HEK293T (cell line): ENCODE results near the gene ARHGAP32.

Experiments
- ARNT ChIP-seq: fragments of 450-650 bp; IDR thresholded peaks from 2 replicates; pipeline ENCODE4 v1.6.1; 2017; ENCODE audit warnings: mild to moderate bottlenecking
- BHLHE40 ChIP-seq: fragments of 450-650 bp; IDR thresholded peaks from 2 replicates; pipeline ENCODE4 v1.6.1; 2016; ENCODE audit warnings: mild to moderate bottlenecking, moderate library complexity, borderline replicate concordance
- ELF4 ChIP-seq: fragments of 450-650 bp; IDR thresholded peaks from 2 replicates; pipeline ENCODE4 v1.6.1; 2017; ENCODE audit warnings: antibody characterized with exemption
- FOXM1 ChIP-seq: fragments of 450-650 bp; IDR thresholded peaks from 2 replicates; pipeline ENCODE4 v1.6.1; 2017; ENCODE audit warnings: mild to moderate bottlenecking, borderline replicate concordance
- HDGF ChIP-seq: fragments of 450-650 bp; IDR thresholded peaks from 2 replicates; pipeline ENCODE4 v1.6.1; 2017; ENCODE audit warnings: antibody characterized with exemption, borderline replicate concordance
- LEF1 ChIP-seq: fragments of 450-650 bp; IDR thresholded peaks from 2 replicates; pipeline ENCODE4 v1.6.1; 2017; ENCODE audit warnings: mild to moderate bottlenecking, borderline replicate concordance
- NFRKB ChIP-seq: fragments of 450-650 bp; IDR thresholded peaks from 2 replicates; pipeline ENCODE4 v1.6.1; 2016; ENCODE audit warnings: mild to moderate bottlenecking, moderate library complexity
- SUZ12 ChIP-seq: fragments of 450-650 bp; IDR thresholded peaks from 2 replicates; pipeline ENCODE4 v1.6.1; 2016; ENCODE audit warnings: mild to moderate bottlenecking
- TARDBP ChIP-seq: fragments of 450-650 bp; IDR thresholded peaks from 2 replicates; pipeline ENCODE4 v1.6.1; 2016

GRCh38 chr11:129090056-129090455 lies 102.1 kb downstream of the ARHGAP32 start:
- no peak for TF ChIP-seq FOXM1
- no peak for TF ChIP-seq NFRKB
- TF ChIP-seq BHLHE40, result no peak
- TF ChIP-seq TARDBP, result no peak
- no peak for TF ChIP-seq LEF1
- no peak for TF ChIP-seq HDGF
- no peak for TF ChIP-seq SUZ12
- no peak for TF ChIP-seq ARNT
- no peak for TF ChIP-seq ELF4
